T-cell (primary cell): ENCODE results near the gene SLC38A1. TPM values are rescaled to one million over a fixed set of nuclear protein-coding genes. Genes with fewer than 3 reads are reported as not detected.
A peak's percentile ranks its signal among the peaks of the same experiment; 100 is the strongest.

Experiments
- ATAC-seq, 4 experiments: fragments of 200-7000 bp in 3 of 4; fragments of 150-1000 bp in 1 of 4; cut with Tn5 transposase; replicated peaks in 1 of 4; 1 replicate in 3 of 4; 2 replicates in 1 of 4; pipeline ENCODE4 v1.10.0; 2021; ENCODE audit warnings: moderate library complexity in 3 of 4, mild to moderate bottlenecking in 2 of 4, moderate number of reproducible peaks in 1 of 4
- CTCF ChIA-PET, 2 donors: fragments of 300-600 bp; sonication (Branson Sonifier 250); formaldehyde crosslinking; loops; one replicate each; lab custom pipeline; 2022; ENCODE audit warnings: antibody characterized with exemption in 2 of 2; lab: Charles Lee
- POLR2A ChIA-PET, 2 donors: fragments of 300-600 bp; sonication (Branson Sonifier 250); formaldehyde crosslinking; loops; one replicate each; lab custom pipeline; 2022; ENCODE audit warnings: antibody characterized with exemption in 2 of 2; lab: Charles Lee
- DNase-seq, 35 experiments: peaks; one replicate each; pipeline versions ENCODE4 v3.0.0 to v3.0.0-alpha.2; 2013 to 2023
- H3K27ac ChIP-seq: one replicate; pipeline ENCODE4 v1.5.1; 2013; ENCODE audit warnings: low read length
- H3K27me3 ChIP-seq, 2 experiments: replicated peaks in 1 of 2; 1 replicate in 1 of 2; 2 replicates in 1 of 2; pipeline versions ENCODE4 v1.6.1 to v1.7.0; 2013; ENCODE audit warnings: low read length in 1 of 2, mixed read lengths in 1 of 2; ENCODE audit not compliant: control insufficient read depth in 2 of 2, insufficient read depth in 2 of 2; ENCODE audit errors: extremely low read depth in 1 of 2
- H3K36me3 ChIP-seq, 2 donors: 1 replicate in 1 of 2; 2 replicates in 1 of 2; pipeline versions ENCODE4 v1.6.1 to v1.7.0; 2013; ENCODE audit warnings: low read length in 1 of 2; ENCODE audit not compliant: control insufficient read depth in 2 of 2, insufficient read depth in 1 of 2; ENCODE audit errors: extremely low read depth in 1 of 2
- H3K4me1 ChIP-seq, 2 experiments: 1 replicate in 1 of 2; 2 replicates in 1 of 2; pipeline versions ENCODE4 v1.6.1 to v1.7.0; 2013; ENCODE audit warnings: low read length in 2 of 2, mixed read lengths in 1 of 2; ENCODE audit not compliant: insufficient read depth in 2 of 2, control insufficient read depth in 1 of 2; ENCODE audit errors: extremely low read depth in 1 of 2
- H3K4me3 ChIP-seq, 2 donors: 1 replicate in 1 of 2; 2 replicates in 1 of 2; pipeline versions ENCODE4 v1.5.1 to v1.7.0; 2013; ENCODE audit warnings: mild to moderate bottlenecking in 2 of 2, low read length in 1 of 2, moderate library complexity in 1 of 2; ENCODE audit not compliant: control insufficient read depth in 1 of 2; ENCODE audit errors: extremely low read depth in 1 of 2
- H3K9me3 ChIP-seq: 2 replicates; pipeline ENCODE4 v1.7.0; 2013
- H3K27ac Mint-ChIP-seq, 2 donors: one replicate each; pipeline ENCODE4 v1.8.0; 2020 to 2021; ENCODE audit warnings: mild to moderate bottlenecking in 2 of 2, mixed read lengths in 2 of 2
- H3K27me3 Mint-ChIP-seq, 2 donors: one replicate each; pipeline ENCODE4 v1.8.0; 2021 to 2022; ENCODE audit warnings: mixed read lengths in 2 of 2
- H3K36me3 Mint-ChIP-seq: one replicate; pipeline ENCODE4 v1.8.0; 2021; ENCODE audit warnings: mixed read lengths
- H3K4me1 Mint-ChIP-seq, 3 donors: one replicate each; pipeline ENCODE4 v1.8.0; 2020 to 2022; ENCODE audit warnings: mixed read lengths in 3 of 3, mild to moderate bottlenecking in 1 of 3
- H3K4me3 Mint-ChIP-seq, 3 donors: one replicate each; pipeline ENCODE4 v1.8.0; 2020 to 2022; ENCODE audit warnings: mild to moderate bottlenecking in 3 of 3, mixed read lengths in 3 of 3, moderate library complexity in 3 of 3
- H3K9me3 Mint-ChIP-seq, 3 donors: one replicate each; pipeline ENCODE4 v1.8.0; 2020 to 2022; ENCODE audit warnings: mixed read lengths in 3 of 3
- WGBS: methylation state at CpG from one replicate; pipeline ENCODE4 v1.1.5; 2013; ENCODE audit warnings: missing lambda C conversion rate; ENCODE audit not compliant: insufficient coverage; 5-methylcytosine and 5-hydroxymethylcytosine counted together
- total RNA-seq, 35 experiments: library from RNA in 6 of 35; stranded (reverse) in 6 of 35; fragments of 120-200 nt in 1 of 35; gene quantifications; one replicate each; pipeline versions ENCODE4 v1.2.1 to v1.2.4 and lab custom pipeline; 2013 to 2026

The SLC38A1 gene
- total RNA-seq, 5 donors from 2014 or later (not counting 1 experiment from before 2014, with no cell fraction given): 273 to 321 (median 286) TPM

DNA sequence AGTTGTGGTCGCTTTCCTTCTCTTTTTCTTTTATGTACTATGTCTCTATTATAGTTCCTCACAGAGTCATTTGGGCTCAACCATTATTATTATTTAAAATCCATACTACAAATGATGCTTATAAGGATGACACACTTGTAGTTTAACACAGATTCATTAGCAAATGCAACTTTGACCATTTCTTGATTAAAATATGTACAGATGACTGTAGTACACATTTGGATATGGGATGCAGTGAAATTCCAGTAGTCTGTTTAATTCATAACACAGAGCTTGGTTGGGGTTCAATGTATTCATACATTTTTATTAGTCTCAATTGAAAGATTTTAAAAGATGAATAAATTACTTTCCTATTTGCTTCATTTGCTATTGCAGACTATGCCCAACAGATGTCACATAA is 30.0 kb downstream of the SLC38A1 start:
- peak overlapping the region in 1 of 3 donors; percentile 7 for H3K4me3 Mint-ChIP-seq
- H3K9me3 Mint-ChIP-seq: peaks cover 0 to 1% (median 0%) of the 10 kb centered on the region in 3 donors

DNA sequence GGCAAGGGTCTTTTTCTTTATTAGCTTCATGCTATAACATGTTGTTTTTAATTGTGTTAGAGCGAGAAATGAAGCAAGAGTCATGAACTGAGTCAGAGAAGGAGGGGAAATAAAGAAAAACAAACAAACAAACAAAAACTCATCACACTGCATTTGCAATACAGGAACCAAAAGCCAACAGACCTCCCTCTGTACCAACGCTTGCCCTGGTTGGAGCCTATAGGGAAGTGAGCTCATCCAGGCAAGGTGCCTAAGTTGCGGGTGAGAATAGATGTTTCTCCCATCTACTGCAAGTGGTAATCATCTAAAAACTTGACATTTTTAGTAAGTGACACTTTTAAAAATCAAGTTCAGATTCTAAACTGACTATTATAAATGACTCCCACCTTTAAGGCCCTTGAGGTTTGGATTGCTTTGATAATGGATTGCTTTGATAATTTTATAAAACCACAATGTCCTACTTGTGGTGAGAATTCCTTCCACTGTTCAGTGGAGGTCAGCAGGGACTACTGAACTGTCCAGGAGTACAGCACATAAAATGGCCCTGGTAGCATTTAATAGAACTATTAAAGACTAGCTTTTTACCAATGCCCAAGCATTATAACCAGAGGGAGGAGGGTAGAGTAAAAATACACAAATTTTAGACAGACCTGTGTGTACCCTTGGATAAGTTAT is 31.3 kb downstream of the SLC38A1 start:
- ChIA-PET CTCF (interaction anchor here (0.6 to 1.3 kb wide), 4 partner anchors 10 to 981 kb away, joined by 3 to 4 read pairs (median 3); no protein-coding TSS in a partner anchor), POLR2A (interaction anchor here (0.6 to 1.2 kb wide), 6 partner anchors 12 to 33 kb away, joined by 3 to 5 read pairs (median 4); no protein-coding TSS in a partner anchor)
- Mint-ChIP-seq H3K4me1 (peaks cover 87 to 89% (median 88%) of the 10 kb centered on the region in 3 donors), H3K27ac (peak overlapping the region; percentile 58 to 84), H3K9me3 (no peaks in the 10 kb centered on the region), H3K4me3 (no peak overlapping the region), H3K27me3 (no peaks in the 10 kb centered on the region), H3K36me3 (peaks cover 73% of the 10 kb centered on the region)
- Histone ChIP-seq H3K4me1 (peaks cover 3 to 10% of the 10 kb centered on the region in 2 experiments), H3K27ac (no peak overlapping the region), H3K36me3 (peaks cover 3 to 66% of the 10 kb centered on the region in 2 donors), H3K4me3 (no peak overlapping the region), H3K27me3 (no peaks in the 10 kb centered on the region), H3K9me3 (no peaks in the 10 kb centered on the region)
- DNase-seq: no peak
- ATAC-seq: no peak
- no CpG with 5 or more reads among the region's 3 CpGs for WGBS

More for the DNA sequence above, 30.0 kb downstream of the SLC38A1 start:
- Histone ChIP-seq H3K4me1 (peaks cover 3 to 9% of the 10 kb centered on the region in 2 experiments), H3K27me3 (no peaks in the 10 kb centered on the region), H3K27ac (no peak overlapping the region), H3K9me3 (no peaks in the 10 kb centered on the region), H3K4me3 (no peak overlapping the region), H3K36me3 (peaks cover 3 to 64% of the 10 kb centered on the region in 2 donors)
- Mint-ChIP-seq H3K27me3 (no peaks in the 10 kb centered on the region), H3K36me3 (peaks cover 76% of the 10 kb centered on the region), H3K27ac (peak overlapping the region in 1 of 2 donors; percentile 58), H3K4me1 (peaks cover 89 to 93% (median 93%) of the 10 kb centered on the region in 3 donors)
- DNase-seq: no peak
- ChIA-PET POLR2A (interaction anchor here (0.8 to 1.5 kb wide), 4 partner anchors 15 to 31 kb away, joined by 3 to 8 read pairs (median 3); no protein-coding TSS in a partner anchor), CTCF (interaction anchor here in 1 of 2 donors (1.0 kb wide), 1 partner anchor 21 kb away, joined by 3 read pairs; no protein-coding TSS in a partner anchor)
- ATAC-seq: no peak
- no CpG with 5 or more reads among the region's 1 CpG for WGBS

DNA sequence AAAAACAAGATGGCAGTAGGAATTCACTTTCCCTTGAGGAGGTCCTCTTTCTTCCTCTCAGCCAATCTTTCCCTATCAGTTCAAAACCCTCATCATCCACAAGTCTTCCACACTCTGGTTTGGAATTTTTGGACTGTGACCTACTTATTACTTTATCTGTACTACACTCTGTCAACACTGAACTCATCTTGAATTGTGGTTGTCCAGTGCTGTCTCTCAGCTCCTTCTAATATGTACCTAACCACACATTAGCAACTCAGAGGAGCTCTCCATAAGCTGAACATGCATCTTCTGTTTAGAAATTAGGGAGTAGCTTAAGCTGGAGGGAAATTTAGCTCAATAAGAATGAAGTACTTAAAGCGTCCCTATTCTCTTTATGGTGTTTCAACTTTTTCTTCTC is 34.8 kb downstream of the SLC38A1 start:
- Histone ChIP-seq H3K36me3 (peaks cover 5 to 62% of the 10 kb centered on the region in 2 donors), H3K27me3 (no peaks in the 10 kb centered on the region), H3K27ac (no peak overlapping the region), H3K4me1 (peaks cover 7 to 10% of the 10 kb centered on the region in 2 experiments), H3K9me3 (no peaks in the 10 kb centered on the region), H3K4me3 (no peak overlapping the region)
- Mint-ChIP-seq H3K27me3 (no peaks in the 10 kb centered on the region), H3K27ac (peak overlapping the region; percentile 72 to 81), H3K36me3 (peaks cover 75% of the 10 kb centered on the region), H3K4me1 (peaks cover 77 to 90% (median 88%) of the 10 kb centered on the region in 3 donors), H3K9me3 (no peaks in the 10 kb centered on the region), H3K4me3 (no peak overlapping the region)
- ATAC-seq (peak in 1 of 4 experiments; percentile 8), DNase-seq (no peak)
- ChIA-PET POLR2A (interaction anchor here (0.5 to 1.6 kb wide), 8 partner anchors 8 to 109 kb away, joined by 3 to 4 read pairs (median 3); no protein-coding TSS in a partner anchor), CTCF (interaction anchor here (0.6 to 0.7 kb wide), 4 partner anchors 109 to 1669 kb away, joined by 3 to 8 read pairs (median 5); no protein-coding TSS in a partner anchor)
- no CpG with 5 or more reads among the region's 1 CpG for WGBS

DNA sequence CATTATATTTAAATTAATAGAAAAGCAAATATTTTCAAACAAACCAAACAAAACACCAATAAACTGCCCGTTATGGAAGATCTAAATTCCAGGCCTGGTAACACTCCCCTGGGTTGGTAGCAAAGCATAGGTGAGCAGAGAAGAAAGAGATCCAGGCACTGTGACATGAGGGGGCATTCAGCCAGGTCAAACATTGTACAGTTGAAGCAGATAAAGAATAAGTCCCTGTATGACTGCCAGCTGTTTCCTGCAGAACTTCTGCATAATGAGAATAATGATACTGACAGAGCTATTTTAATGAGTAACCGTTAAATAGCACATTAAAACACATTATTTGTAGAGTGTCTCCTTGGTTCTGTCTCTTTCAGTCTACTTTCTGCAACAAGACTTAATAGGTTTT is 35.4 kb downstream of the SLC38A1 start:
- ChIA-PET POLR2A (interaction anchor here (0.5 to 1.7 kb wide), 7 partner anchors 8 to 49 kb away, joined by 3 to 5 read pairs (median 4); no protein-coding TSS in a partner anchor), CTCF (no interaction called here)
- no peaks in the 10 kb centered on the region for H3K27me3 ChIP-seq
- peaks cover 71 to 88% (median 88%) of the 10 kb centered on the region in 3 donors for H3K4me1 Mint-ChIP-seq
- WGBS: no CpG with 5 or more reads among the region's 2 CpGs
- no peaks in the 10 kb centered on the region for H3K9me3 Mint-ChIP-seq
- H3K27ac Mint-ChIP-seq: peak overlapping the region; percentile 72 to 81
- peaks cover 75% of the 10 kb centered on the region for H3K36me3 Mint-ChIP-seq
- H3K4me1 ChIP-seq: peaks cover 7 to 8% of the 10 kb centered on the region in 2 experiments
- DNase-seq (no peak), ATAC-seq (no peak)
- H3K27ac ChIP-seq: no peak overlapping the region
- no peak overlapping the region for H3K4me3 Mint-ChIP-seq
- H3K27me3 Mint-ChIP-seq: no peaks in the 10 kb centered on the region
- no peak overlapping the region for H3K4me3 ChIP-seq
- peaks cover 5 to 60% of the 10 kb centered on the region in 2 donors for H3K36me3 ChIP-seq
- no peaks in the 10 kb centered on the region for H3K9me3 ChIP-seq

DNA sequence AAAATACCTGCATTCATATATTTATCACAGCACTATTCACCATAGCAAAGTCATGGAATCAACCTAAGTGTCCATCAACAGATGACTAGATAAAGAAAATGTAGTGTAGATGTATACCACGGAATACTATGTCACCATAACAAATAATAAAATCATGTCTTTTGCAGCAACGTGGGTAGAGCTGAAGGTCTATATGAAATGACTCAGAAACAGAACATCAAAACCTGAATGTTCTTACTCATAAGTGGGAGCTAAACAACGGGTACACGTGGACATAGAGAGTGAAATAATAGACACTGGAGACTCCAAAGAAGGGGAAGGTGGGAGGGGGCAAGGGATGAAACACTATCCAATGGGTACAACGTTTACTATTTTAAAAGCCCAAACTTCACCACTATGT is 37.9 kb downstream of the SLC38A1 start:
- Histone ChIP-seq H3K27ac (peak overlapping the region; percentile 10), H3K4me3 (no peak overlapping the region), H3K27me3 (no peaks in the 10 kb centered on the region), H3K36me3 (peaks cover 5 to 54% of the 10 kb centered on the region in 2 donors), H3K4me1 (peaks cover 4 to 7% of the 10 kb centered on the region in 2 experiments), H3K9me3 (no peaks in the 10 kb centered on the region)
- Mint-ChIP-seq H3K9me3 (no peaks in the 10 kb centered on the region), H3K4me1 (peaks cover 64 to 87% (median 87%) of the 10 kb centered on the region in 3 donors), H3K27ac (peak overlapping the region; percentile 65 to 68), H3K27me3 (no peaks in the 10 kb centered on the region), H3K36me3 (peaks cover 80% of the 10 kb centered on the region), H3K4me3 (no peak overlapping the region)
- POLR2A ChIA-PET: interaction anchor here in 1 of 2 donors (0.6 kb wide), 1 partner anchor 123 kb away, joined by 3 read pairs; no protein-coding TSS in a partner anchor
- WGBS: no CpG with 5 or more reads among the region's 5 CpGs
- ATAC-seq (peak in 1 of 4 experiments; percentile 65), DNase-seq (no peak)
- CTCF ChIA-PET: interaction anchor here in 1 of 2 donors (0.6 kb wide), 1 partner anchor 790 kb away, joined by 3 read pairs; no protein-coding TSS in a partner anchor

DNA sequence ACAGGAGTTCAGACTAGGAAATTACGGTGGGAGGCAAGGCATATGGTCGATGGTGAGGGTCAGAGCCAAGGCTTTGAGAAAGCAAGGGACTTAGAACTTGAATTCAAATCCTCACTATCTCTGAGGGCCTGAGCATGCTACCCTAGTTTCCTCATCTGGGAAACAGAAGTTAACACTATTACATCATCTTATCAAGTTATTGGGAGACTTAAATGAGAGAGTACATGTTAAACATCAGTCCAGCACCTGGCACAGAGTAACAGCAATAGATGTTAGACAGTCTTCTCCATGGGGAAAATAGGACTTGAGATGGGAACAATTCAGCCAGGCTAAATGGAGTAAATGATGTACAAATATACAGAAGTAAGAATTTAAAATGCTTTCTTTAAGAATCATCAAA is 38.5 kb downstream of the SLC38A1 start:
- peak overlapping the region; percentile 77 to 86 for H3K27ac Mint-ChIP-seq

More for the DNA sequence above, 38.5 kb downstream of the SLC38A1 start:
- CTCF ChIA-PET: no interaction called here
- peaks cover 62 to 87% (median 86%) of the 10 kb centered on the region in 3 donors for H3K4me1 Mint-ChIP-seq
- no peak overlapping the region for H3K4me3 Mint-ChIP-seq
- Histone ChIP-seq H3K27ac (peak overlapping the region; percentile 10), H3K4me1 (peaks cover 4 to 7% of the 10 kb centered on the region in 2 experiments), H3K27me3 (no peaks in the 10 kb centered on the region), H3K36me3 (peaks cover 5 to 59% of the 10 kb centered on the region in 2 donors), H3K4me3 (no peak overlapping the region), H3K9me3 (no peaks in the 10 kb centered on the region)
- ATAC-seq: no peak
- DNase-seq: no peak
- no peaks in the 10 kb centered on the region for H3K27me3 Mint-ChIP-seq
- H3K9me3 Mint-ChIP-seq: no peaks in the 10 kb centered on the region
- POLR2A ChIA-PET: interaction anchor here in 1 of 2 donors (1.2 kb wide), 1 partner anchor 13 kb away, joined by 3 read pairs; no protein-coding TSS in a partner anchor
- peaks cover 80% of the 10 kb centered on the region for H3K36me3 Mint-ChIP-seq
- WGBS: no CpG with 5 or more reads among the region's 2 CpGs
